ENCODE data around the gene NCOA7.
A peak's percentile ranks its signal among the peaks of the same experiment; 100 is the strongest.

NCOA7 gene

DNA sequence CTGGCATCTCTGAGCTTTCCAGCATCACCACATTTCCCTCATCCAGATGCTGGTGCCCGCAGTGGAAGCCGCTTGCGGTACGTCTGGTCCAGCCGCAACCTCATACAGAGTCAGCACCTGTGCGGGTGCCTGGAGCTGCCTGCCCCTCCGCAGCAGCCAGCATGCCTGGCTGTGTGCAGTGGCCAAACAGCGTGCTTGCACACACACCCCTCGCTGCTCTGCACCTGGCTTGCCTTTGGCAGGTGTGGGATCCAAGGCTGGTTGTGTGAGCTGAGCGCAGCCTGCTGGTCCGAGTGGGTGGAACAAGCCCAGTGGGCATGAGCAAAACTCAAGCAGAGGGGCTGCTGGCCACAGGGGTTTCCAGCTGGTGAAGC lies 162.7 kb downstream of the NCOA7 start:
- TF ChIP-seq, protein P1, sequence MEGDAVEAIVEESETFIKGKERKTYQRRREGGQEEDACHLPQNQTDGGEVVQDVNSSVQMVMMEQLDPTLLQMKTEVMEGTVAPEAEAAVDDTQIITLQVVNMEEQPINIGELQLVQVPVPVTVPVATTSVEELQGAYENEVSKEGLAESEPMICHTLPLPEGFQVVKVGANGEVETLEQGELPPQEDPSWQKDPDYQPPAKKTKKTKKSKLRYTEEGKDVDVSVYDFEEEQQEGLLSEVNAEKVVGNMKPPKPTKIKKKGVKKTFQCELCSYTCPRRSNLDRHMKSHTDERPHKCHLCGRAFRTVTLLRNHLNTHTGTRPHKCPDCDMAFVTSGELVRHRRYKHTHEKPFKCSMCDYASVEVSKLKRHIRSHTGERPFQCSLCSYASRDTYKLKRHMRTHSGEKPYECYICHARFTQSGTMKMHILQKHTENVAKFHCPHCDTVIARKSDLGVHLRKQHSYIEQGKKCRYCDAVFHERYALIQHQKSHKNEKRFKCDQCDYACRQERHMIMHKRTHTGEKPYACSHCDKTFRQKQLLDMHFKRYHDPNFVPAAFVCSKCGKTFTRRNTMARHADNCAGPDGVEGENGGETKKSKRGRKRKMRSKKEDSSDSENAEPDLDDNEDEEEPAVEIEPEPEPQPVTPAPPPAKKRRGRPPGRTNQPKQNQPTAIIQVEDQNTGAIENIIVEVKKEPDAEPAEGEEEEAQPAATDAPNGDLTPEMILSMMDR (IDR thresholded peaks at IDR 0.05; ENCODE audit: insufficient read depth, low read length, poor library complexity, severe bottlenecking), result peak; percentile 15
- DNase-seq (ENCODE audit: extremely low read depth, insufficient read length), result no peak
- Histone ChIP-seq H3K36me3 (ENCODE audit: control insufficient read depth, insufficient read depth, low read length) (no peaks in the 10 kb centered on the region), H3K4me3 (replicated peaks; ENCODE audit: low read depth, low read length) (no peak overlapping the region), H3K27me3 (replicated peaks; ENCODE audit: control insufficient read depth, insufficient read depth, low read length) (no peaks in the 10 kb centered on the region)

DNA sequence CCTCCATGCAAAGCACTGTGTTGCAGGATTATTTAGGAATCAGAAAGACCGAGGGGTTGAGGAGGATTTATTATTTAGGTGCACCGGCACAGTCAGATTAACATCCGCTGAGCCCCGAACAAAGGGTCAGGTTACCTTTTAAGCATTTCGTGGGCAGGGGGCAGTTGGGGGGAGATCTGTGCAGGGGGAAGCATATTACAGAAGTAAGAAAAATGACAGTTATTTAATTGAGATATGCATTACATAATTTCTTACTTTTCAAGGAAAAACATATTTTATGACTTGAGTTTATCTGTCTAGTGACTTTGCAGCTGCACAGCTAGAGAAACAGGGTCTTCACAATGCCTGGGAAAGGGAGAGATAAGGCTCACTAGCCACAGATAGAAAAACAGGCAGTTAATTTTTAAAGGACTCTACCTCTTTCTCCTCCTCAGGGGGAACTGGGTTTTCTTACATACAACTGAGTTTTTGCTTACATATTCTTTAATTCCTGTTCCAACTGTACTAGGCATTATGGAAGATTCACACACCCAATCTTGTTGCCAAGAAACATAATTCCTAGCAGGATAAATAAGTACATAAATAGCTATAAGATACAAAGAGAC lies 164.1 kb downstream of the NCOA7 start:
- no peaks in the 10 kb centered on the region; the same call in 1 of the 2 replicates for H3K36me3 ChIP-seq (ENCODE audit: control insufficient read depth, insufficient read depth, low read length)
- TF ChIP-seq, protein P1 (IDR thresholded peaks at IDR 0.05; ENCODE audit: insufficient read depth, low read length, poor library complexity, severe bottlenecking), result no peak
- H3K4me3 ChIP-seq (replicated peaks; ENCODE audit: low read depth, low read length), result no peak overlapping the region
- H3K27me3 ChIP-seq (replicated peaks; ENCODE audit: control insufficient read depth, insufficient read depth, low read length), result no peaks in the 10 kb centered on the region
- no peak for DNase-seq (ENCODE audit: extremely low read depth, insufficient read length)

DNA sequence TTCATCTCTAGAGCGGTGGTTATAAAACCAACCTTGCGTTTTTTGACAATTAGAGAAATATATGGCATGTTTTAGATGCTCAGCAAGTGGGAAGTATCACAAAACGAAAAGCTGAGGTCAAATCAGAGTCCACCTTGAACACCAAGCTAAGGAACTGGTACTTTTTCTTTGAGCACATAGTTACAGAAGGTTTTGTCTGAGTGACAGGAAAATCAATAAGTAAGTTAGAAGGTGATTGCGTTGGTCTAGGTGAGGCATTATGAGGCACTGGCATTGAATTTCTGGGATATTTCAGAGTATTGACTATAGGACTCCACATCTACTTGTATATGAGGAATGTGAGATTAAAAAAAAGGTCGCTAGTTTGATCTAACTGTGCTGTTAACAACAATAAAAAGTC lies 165.2 kb downstream of the NCOA7 start:
- peak overlapping the region; percentile 42; the same call in 1 of the 2 replicates for H3K4me3 ChIP-seq (replicated peaks; ENCODE audit: low read depth, low read length)
- no peaks in the 10 kb centered on the region; the same call in 1 of the 2 replicates for H3K36me3 ChIP-seq (ENCODE audit: control insufficient read depth, insufficient read depth, low read length)
- H3K27me3 ChIP-seq (replicated peaks; ENCODE audit: control insufficient read depth, insufficient read depth, low read length), result no peaks in the 10 kb centered on the region
- no peak for DNase-seq (ENCODE audit: extremely low read depth, insufficient read length)
- TF ChIP-seq, protein P1 (IDR thresholded peaks at IDR 0.05; ENCODE audit: insufficient read depth, low read length, poor library complexity, severe bottlenecking), result no peak

DNA sequence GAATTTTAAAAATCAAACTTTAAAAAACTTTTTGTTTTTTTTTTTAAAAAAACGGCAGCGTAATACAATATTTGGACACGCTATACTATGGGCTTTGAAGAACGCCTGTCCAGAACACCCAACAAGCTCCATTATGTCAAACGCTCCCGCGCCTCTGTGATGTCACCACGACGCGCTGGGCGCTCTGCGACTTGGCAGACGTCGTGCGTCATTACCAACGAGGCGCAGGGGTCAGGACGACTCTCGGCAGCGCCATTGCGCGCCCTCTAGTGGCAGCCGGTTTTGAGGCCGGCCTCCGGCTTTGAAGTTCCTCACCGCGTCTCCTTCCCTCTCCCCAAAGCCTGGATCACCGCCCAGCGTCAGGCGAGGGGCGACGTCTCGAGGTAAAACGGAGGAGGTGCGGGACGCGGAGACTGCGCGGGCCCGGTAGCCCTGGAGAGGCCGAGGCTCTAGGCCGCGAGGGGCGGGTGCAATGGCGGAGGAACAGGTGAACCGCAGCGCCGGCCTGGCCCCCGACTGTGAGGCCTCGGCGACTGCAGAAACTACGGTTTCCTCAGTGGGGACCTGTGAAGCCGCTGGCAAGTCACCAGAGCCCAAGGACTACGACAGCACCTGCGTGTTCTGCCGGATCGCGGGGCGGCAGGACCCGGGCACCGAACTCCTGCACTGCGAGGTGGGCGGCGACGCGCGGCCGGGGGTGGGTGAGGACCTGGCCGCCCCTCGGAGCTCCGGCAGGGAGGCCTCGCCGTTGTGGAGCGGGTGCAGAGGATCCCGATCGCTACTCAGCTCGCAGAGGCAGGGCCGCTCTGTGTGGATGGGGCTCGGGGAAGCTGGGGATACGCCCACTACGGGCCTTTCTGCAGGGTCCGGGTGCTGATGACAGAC lies 166.0 kb downstream of the NCOA7 start, which contains the start of gene HINT3:
HINT3 (plus strand) TSS at position 265 of the 885 bp plus-strand sequence; CDS start at position 473, 208 bp downstream.
- Histone ChIP-seq H3K4me3 (replicated peaks; ENCODE audit: low read depth, low read length) (peak within 1 kb of the TSS; percentile 79), H3K36me3 (ENCODE audit: control insufficient read depth, insufficient read depth, low read length) (no peaks in the 10 kb centered on the region; the same call in 1 of the 2 replicates), H3K27me3 (replicated peaks; ENCODE audit: control insufficient read depth, insufficient read depth, low read length) (no peaks in the 10 kb centered on the region)
- TF ChIP-seq, protein P1 (IDR thresholded peaks at IDR 0.05; ENCODE audit: insufficient read depth, low read length, poor library complexity, severe bottlenecking), result peak; percentile 99
- DNase-seq (ENCODE audit: extremely low read depth, insufficient read length), result peak; percentile 97

DNA sequence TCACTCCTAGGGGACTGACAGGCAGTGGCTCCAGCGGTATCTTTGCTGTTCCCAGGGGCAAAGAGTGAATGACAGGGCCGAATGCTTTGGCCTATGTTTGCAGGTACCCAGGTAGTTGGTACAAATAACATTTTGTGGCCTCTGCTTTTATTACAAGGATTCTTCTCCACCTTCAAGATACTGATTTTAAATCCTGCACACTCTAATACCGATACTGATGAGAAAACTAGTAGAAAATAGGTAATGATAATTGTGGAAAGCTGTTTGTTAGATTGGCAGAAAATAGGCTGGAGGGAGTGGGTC lies 166.6 kb downstream of the NCOA7 start:
- TF ChIP-seq, protein P1 (IDR thresholded peaks at IDR 0.05; ENCODE audit: insufficient read depth, low read length, poor library complexity, severe bottlenecking), result no peak
- H3K27me3 ChIP-seq (replicated peaks; ENCODE audit: control insufficient read depth, insufficient read depth, low read length), result no peaks in the 10 kb centered on the region
- H3K4me3 ChIP-seq (replicated peaks; ENCODE audit: low read depth, low read length), result peak overlapping the region; percentile 79
- no peak for DNase-seq (ENCODE audit: extremely low read depth, insufficient read length)
- no peaks in the 10 kb centered on the region; the same call in 1 of the 2 replicates for H3K36me3 ChIP-seq (ENCODE audit: control insufficient read depth, insufficient read depth, low read length)
